HepG2 (cell line): ENCODE measurements around the gene RBCK1. TPM values are rescaled to one million over a fixed set of nuclear protein-coding genes. Genes with fewer than 3 reads are reported as not detected.

Experiments
- CBX1 ChIP-seq: IDR thresholded peaks from one replicate; pipeline ENCODE4 v1.6.1; 2016; ENCODE audit warnings: antibody characterized with exemption, low read depth
- CENPX ChIP-seq: sonication (generic); formaldehyde crosslinking; IDR thresholded peaks from 2 replicates; pipeline ENCODE4 v1.9.0; 2021; ENCODE audit warnings: mild to moderate bottlenecking, missing genetic modification reagents, moderate library complexity
- FOXM1 ChIP-seq: sonication (generic); formaldehyde crosslinking; IDR thresholded peaks from 2 replicates; pipeline ENCODE4 v1.5.0; 2020; ENCODE audit warnings: missing genetic modification reagents
- IRX3 ChIP-seq: sonication (generic); formaldehyde crosslinking; IDR thresholded peaks from 2 replicates; pipeline ENCODE4 v1.8.1; 2023; ENCODE audit warnings: mild to moderate bottlenecking, low read depth, missing genetic modification reagents, borderline replicate concordance
- NFYC ChIP-seq: IDR thresholded peaks from 2 replicates; pipeline ENCODE4 v1.6.1; 2016; ENCODE audit warnings: missing genetic modification reagents, missing compliant biosample characterization
- PRMT3 ChIP-seq: sonication (generic); formaldehyde crosslinking; IDR thresholded peaks from 2 replicates; pipeline ENCODE4 v1.8.1; 2022; ENCODE audit warnings: low read depth, mild to moderate bottlenecking, moderate library complexity, missing genetic modification reagents, borderline replicate concordance
- SALL2 ChIP-seq: sonication (generic); formaldehyde crosslinking; IDR thresholded peaks from 2 replicates; pipeline ENCODE4 v1.8.1; 2023; ENCODE audit warnings: mild to moderate bottlenecking, missing genetic modification reagents, inconsistent platforms
- SP4 ChIP-seq: sonication (generic); formaldehyde crosslinking; IDR thresholded peaks from 2 replicates; pipeline ENCODE4 v1.8.1; 2023; ENCODE audit warnings: mild to moderate bottlenecking, missing genetic modification reagents
- ZMYM3 ChIP-seq: sonication (generic); formaldehyde crosslinking; IDR thresholded peaks from 2 replicates; pipeline ENCODE4 v1.5.1; 2020; ENCODE audit warnings: mild to moderate bottlenecking, missing genetic modification reagents
- ZNF230 ChIP-seq: sonication (generic); formaldehyde crosslinking; IDR thresholded peaks from 2 replicates; pipeline ENCODE4 v1.4.0; 2020; ENCODE audit warnings: mild to moderate bottlenecking, missing genetic modification reagents
- ZNF282 ChIP-seq: fragments of 450-650 bp; IDR thresholded peaks from 2 replicates; pipeline ENCODE4 v1.6.1; 2018; ENCODE audit not compliant: partially characterized antibody
- ZNF660 ChIP-seq: sonication (generic); formaldehyde crosslinking; IDR thresholded peaks from 2 replicates; pipeline ENCODE4 v1.5.1; 2020; ENCODE audit warnings: mild to moderate bottlenecking, low read depth, missing genetic modification reagents, borderline replicate concordance
- ZNF713 ChIP-seq: sonication (generic); formaldehyde crosslinking; IDR thresholded peaks from 2 replicates; pipeline ENCODE4 v1.4.0; 2020; ENCODE audit warnings: mild to moderate bottlenecking, missing genetic modification reagents
- ZSCAN30 ChIP-seq: sonication (generic); formaldehyde crosslinking; IDR thresholded peaks from 2 replicates; pipeline ENCODE4 v1.5.0; 2020; ENCODE audit warnings: mild to moderate bottlenecking, missing genetic modification reagents
- polyA plus RNA-seq, 8 experiments: library from polyadenylated mRNA; depleted of rRNA in 3 of 8; stranded (reverse) in 7 of 8; unstranded in 1 of 8; fragments of >200 nt; fragmentation: Illumina TruSeq in 4 of 8; extraction: Trizol in 4 of 8; gene quantifications; 2 replicates each; pipeline versions ENCODE4 v1.2.1 to v1.2.3, GENCODE V29; 2011 to 2016; ENCODE audit warnings: low read depth in 4 of 8, missing spikeins in 1 of 8, mixed read lengths in 1 of 8; ENCODE audit not compliant: insufficient read depth in 1 of 8
- total RNA-seq, 5 experiments: library from RNA; depleted of rRNA; stranded (reverse); fragments of >200 nt; fragmentation: Illumina TruSeq; extraction: Trizol; gene quantifications; 2 replicates each; pipeline ENCODE4 v1.2.3, GENCODE V29; 2016; ENCODE audit warnings: low read depth in 1 of 5
- TF ChIP-seq, protein P1 (sequence below): sonication (generic); formaldehyde crosslinking; IDR thresholded peaks from 2 replicates; pipeline ENCODE4 v1.4.0; 2020; ENCODE audit warnings: missing genetic modification reagents
- TF ChIP-seq, protein P2 (sequence below): sonication (generic); formaldehyde crosslinking; IDR thresholded peaks from 2 replicates; pipeline ENCODE4 v1.8.0; 2022; ENCODE audit warnings: missing genetic modification reagents, low read depth, mild to moderate bottlenecking, borderline replicate concordance
- TF ChIP-seq, protein P3 (sequence below): sonication (generic); formaldehyde crosslinking; conservative IDR thresholded peaks from 2 replicates; pipeline ENCODE4 v1.5.0; 2020; ENCODE audit warnings: missing genetic modification reagents
- TF ChIP-seq, protein P4 (sequence below): sonication (generic); formaldehyde crosslinking; conservative IDR thresholded peaks from 2 replicates; pipeline ENCODE4 v1.4.0; 2020; ENCODE audit warnings: missing genetic modification reagents
- TF ChIP-seq, protein P5 (sequence below): sonication (generic); formaldehyde crosslinking; IDR thresholded peaks from 2 replicates; pipeline ENCODE4 v1.8.1; 2022; ENCODE audit warnings: mild to moderate bottlenecking, missing genetic modification reagents
- TF ChIP-seq, protein P6 (sequence below): sonication (generic); formaldehyde crosslinking; IDR thresholded peaks from 2 replicates; pipeline ENCODE4 v1.8.0; 2022; ENCODE audit warnings: mild to moderate bottlenecking, missing genetic modification reagents; ENCODE audit not compliant: insufficient replicate concordance

RBCK1 gene
- total and polyA plus RNA-seq, 2 of the 13 experiments (the other 11 are each of a cell fraction or from before 2014, with no cell fraction given): 149 to 215 TPM

DNA sequence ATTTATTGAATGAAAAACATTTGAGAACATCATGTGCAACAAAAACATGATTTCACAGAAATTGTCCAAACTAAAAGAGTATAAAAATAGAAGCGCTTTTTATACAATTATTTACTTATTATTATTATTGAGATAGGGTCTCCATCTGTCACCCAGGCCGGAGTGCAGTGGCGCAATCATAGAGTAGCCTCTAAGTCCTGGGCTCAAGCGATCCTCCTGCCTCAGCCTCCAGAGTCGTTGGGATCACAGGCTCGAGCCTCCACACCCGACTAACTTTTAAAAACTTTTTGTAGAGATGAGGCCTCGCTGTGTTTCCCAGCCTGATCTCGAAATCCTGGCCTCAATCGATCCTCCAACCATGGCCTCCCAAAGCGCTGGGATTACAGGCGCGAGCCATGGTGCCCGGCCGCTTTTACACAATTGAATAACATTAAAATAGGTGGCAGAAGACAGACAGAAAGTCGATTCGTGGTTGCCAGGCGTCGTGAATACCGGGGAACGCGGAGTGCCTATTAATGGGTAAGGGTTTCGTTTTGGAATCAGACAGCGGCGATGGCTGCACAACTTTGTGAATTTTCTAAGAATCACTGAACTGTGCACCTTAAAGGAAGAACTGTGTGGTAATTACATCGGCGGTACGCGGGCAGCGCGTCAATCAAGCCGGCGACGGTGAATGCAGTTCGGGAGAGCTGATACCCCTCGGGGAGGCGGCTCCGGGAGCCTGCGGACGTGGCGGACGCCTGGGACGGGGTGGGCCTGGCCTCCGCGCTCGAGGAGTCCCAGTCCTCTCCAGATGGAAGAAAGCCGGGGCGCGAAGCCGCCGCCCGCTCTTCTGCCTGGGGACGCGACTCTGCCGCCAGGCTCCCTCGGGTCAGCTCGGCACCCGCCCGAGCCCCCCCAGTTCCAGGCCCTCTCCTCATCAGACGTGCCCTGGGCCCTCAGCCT is 53.4 kb downstream of the RBCK1 start (continued):
- TF ChIP-seq, protein P1, sequence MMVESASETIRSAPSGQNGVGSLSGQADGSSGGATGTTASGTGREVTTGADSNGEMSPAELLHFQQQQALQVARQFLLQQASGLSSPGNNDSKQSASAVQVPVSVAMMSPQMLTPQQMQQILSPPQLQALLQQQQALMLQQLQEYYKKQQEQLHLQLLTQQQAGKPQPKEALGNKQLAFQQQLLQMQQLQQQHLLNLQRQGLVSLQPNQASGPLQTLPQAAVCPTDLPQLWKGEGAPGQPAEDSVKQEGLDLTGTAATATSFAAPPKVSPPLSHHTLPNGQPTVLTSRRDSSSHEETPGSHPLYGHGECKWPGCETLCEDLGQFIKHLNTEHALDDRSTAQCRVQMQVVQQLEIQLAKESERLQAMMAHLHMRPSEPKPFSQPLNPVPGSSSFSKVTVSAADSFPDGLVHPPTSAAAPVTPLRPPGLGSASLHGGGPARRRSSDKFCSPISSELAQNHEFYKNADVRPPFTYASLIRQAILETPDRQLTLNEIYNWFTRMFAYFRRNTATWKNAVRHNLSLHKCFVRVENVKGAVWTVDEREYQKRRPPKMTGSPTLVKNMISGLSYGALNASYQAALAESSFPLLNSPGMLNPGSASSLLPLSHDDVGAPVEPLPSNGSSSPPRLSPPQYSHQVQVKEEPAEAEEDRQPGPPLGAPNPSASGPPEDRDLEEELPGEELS: no peak
- TF ChIP-seq ZNF660 (CRISPR knock-in tag): no peak
- TF ChIP-seq NFYC (CRISPR knock-in tag): no peak; the same call in 1 of the 2 replicates
- no peak for TF ChIP-seq ZNF713 (CRISPR knock-in tag)
- TF ChIP-seq, protein P2, sequence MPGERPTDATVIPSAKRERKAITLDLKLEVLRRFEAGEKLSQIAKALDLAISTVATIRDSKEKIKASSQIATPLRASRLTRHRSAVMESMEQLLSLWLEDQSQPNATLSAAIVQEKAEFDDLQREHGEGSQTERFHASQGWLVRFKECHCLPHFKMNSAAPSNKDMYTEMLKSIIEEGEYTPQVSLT: no peak
- no peak for TF ChIP-seq ZSCAN30 (CRISPR knock-in tag)
- TF ChIP-seq CBX1: no peak
- no peak for TF ChIP-seq PRMT3 (CRISPR knock-in tag)
- TF ChIP-seq, protein P3, sequence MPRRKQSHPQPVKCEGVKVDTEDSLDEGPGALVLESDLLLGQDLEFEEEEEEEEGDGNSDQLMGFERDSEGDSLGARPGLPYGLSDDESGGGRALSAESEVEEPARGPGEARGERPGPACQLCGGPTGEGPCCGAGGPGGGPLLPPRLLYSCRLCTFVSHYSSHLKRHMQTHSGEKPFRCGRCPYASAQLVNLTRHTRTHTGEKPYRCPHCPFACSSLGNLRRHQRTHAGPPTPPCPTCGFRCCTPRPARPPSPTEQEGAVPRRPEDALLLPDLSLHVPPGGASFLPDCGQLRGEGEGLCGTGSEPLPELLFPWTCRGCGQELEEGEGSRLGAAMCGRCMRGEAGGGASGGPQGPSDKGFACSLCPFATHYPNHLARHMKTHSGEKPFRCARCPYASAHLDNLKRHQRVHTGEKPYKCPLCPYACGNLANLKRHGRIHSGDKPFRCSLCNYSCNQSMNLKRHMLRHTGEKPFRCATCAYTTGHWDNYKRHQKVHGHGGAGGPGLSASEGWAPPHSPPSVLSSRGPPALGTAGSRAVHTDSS (CRISPR knock-in tag): no peak
- TF ChIP-seq CENPX (CRISPR knock-in tag): no peak
- TF ChIP-seq SALL2 (CRISPR knock-in tag): no peak
- TF ChIP-seq, protein P4, sequence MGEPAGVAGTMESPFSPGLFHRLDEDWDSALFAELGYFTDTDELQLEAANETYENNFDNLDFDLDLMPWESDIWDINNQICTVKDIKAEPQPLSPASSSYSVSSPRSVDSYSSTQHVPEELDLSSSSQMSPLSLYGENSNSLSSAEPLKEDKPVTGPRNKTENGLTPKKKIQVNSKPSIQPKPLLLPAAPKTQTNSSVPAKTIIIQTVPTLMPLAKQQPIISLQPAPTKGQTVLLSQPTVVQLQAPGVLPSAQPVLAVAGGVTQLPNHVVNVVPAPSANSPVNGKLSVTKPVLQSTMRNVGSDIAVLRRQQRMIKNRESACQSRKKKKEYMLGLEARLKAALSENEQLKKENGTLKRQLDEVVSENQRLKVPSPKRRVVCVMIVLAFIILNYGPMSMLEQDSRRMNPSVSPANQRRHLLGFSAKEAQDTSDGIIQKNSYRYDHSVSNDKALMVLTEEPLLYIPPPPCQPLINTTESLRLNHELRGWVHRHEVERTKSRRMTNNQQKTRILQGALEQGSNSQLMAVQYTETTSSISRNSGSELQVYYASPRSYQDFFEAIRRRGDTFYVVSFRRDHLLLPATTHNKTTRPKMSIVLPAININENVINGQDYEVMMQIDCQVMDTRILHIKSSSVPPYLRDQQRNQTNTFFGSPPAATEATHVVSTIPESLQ (CRISPR knock-in tag): no peak
- TF ChIP-seq IRX3 (CRISPR knock-in tag): no peak
- no peak for TF ChIP-seq ZNF282
- peak; percentile 93 for TF ChIP-seq ZMYM3 (CRISPR knock-in tag)
- TF ChIP-seq, protein P5, sequence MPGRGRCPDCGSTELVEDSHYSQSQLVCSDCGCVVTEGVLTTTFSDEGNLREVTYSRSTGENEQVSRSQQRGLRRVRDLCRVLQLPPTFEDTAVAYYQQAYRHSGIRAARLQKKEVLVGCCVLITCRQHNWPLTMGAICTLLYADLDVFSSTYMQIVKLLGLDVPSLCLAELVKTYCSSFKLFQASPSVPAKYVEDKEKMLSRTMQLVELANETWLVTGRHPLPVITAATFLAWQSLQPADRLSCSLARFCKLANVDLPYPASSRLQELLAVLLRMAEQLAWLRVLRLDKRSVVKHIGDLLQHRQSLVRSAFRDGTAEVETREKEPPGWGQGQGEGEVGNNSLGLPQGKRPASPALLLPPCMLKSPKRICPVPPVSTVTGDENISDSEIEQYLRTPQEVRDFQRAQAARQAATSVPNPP: no peak
- 0 out of 2 replicates have a peak, but pooled peaks have one; percentile 59 for TF ChIP-seq ZNF230 (CRISPR knock-in tag)
- 0 out of 2 replicates have a peak, but pooled peaks have one; percentile 8 for TF ChIP-seq SP4 (CRISPR knock-in tag)
- TF ChIP-seq, protein P6, sequence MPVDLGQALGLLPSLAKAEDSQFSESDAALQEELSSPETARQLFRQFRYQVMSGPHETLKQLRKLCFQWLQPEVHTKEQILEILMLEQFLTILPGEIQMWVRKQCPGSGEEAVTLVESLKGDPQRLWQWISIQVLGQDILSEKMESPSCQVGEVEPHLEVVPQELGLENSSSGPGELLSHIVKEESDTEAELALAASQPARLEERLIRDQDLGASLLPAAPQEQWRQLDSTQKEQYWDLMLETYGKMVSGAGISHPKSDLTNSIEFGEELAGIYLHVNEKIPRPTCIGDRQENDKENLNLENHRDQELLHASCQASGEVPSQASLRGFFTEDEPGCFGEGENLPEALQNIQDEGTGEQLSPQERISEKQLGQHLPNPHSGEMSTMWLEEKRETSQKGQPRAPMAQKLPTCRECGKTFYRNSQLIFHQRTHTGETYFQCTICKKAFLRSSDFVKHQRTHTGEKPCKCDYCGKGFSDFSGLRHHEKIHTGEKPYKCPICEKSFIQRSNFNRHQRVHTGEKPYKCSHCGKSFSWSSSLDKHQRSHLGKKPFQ (CRISPR knock-in tag): peak; percentile 54
- no peak for TF ChIP-seq FOXM1 (CRISPR knock-in tag)
